Stimulated activated effector memory CD8-positive, alpha-beta T cell treated with anti-CD3 and anti-CD28 coated beads, Interleukin-12 subunit alpha, Interleukin-12 subunit beta, amount 100 ng/mL, for 72 hours (primary cell): ENCODE data around the gene BARD1.
"Not testable (repeated sequence)": the region's sequence is repeated elsewhere in the genome, so short reads cannot be mapped to it uniquely, and the experiment has no call there.

ENCODE experiments used
- ATAC-seq: fragments of 150-1000 bp; cut with Tn5 transposase; 2 replicates; pipeline ENCODE4 v1.10.0; 2021
- DNase-seq, 2 donors: peaks; one replicate each; pipeline ENCODE4 v3.0.0; 2021 to 2022; ENCODE audit warnings: low spot score in 2 of 2
- H3K27ac Mint-ChIP-seq: one replicate; pipeline ENCODE4 v1.8.0; 2022; ENCODE audit warnings: mild to moderate bottlenecking, mixed read lengths
- H3K36me3 Mint-ChIP-seq: one replicate; pipeline ENCODE4 v1.8.0; 2022; ENCODE audit warnings: mild to moderate bottlenecking, mixed read lengths
- H3K4me1 Mint-ChIP-seq: one replicate; pipeline ENCODE4 v1.8.0; 2022; ENCODE audit warnings: mixed read lengths
- H3K4me3 Mint-ChIP-seq: one replicate; pipeline ENCODE4 v1.8.0; 2022; ENCODE audit warnings: mild to moderate bottlenecking, mixed read lengths
- H3K9me3 Mint-ChIP-seq: one replicate; pipeline ENCODE4 v1.8.0; 2022; ENCODE audit warnings: mixed read lengths

Gene BARD1

DNA sequence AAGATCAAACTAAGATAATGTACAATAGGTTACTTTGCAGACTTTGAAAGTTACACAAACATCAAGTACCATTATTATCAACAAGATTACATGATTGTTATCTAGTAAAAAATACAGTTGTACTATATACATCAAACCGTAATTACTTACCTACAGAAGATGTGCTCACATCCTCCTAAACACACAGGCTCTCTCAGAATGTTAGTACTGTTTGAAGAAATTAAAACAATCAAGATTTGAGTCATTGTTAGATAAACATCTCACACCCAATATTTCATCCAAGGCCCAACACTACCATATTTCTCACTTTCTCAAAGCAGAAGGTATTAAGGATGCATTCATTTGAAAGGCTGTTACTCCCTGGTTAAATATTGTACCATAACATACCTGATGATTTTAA is 12.6 kb downstream of the BARD1 start:
- Mint-ChIP-seq H3K4me3 (no peak overlapping the region), H3K36me3 (peaks cover 17% of the 10 kb centered on the region), H3K4me1 (peaks cover 28% of the 10 kb centered on the region), H3K9me3 (no peaks in the 10 kb centered on the region), H3K27ac (no peak overlapping the region)
- DNase-seq, result no peak
- peak; percentile 70 for ATAC-seq

DNA sequence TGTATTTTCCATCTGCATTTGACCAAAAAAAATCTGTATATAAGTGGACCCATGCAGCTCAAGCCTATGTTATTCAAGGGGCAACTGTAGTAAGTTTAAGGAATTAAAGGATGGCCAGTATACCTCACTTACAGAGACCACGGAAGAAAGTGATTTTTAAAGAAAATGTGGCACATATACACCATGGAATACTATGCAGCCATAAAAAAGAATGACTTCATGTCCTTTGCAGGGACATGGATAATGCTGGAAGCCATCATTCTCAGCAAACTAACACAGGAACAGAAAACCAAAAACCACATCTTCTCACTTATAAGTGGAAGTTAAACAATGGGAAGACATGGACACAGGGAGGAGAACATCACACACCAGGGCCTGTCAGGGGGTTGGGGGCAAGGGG is 26.3 kb downstream of the BARD1 start:
- H3K36me3 Mint-ChIP-seq, result peaks cover 54% of the 10 kb centered on the region
- H3K4me1 Mint-ChIP-seq, H3K27ac Mint-ChIP-seq, H3K9me3 Mint-ChIP-seq, ATAC-seq, DNase-seq, H3K4me3 Mint-ChIP-seq: not testable (repeated sequence)

DNA sequence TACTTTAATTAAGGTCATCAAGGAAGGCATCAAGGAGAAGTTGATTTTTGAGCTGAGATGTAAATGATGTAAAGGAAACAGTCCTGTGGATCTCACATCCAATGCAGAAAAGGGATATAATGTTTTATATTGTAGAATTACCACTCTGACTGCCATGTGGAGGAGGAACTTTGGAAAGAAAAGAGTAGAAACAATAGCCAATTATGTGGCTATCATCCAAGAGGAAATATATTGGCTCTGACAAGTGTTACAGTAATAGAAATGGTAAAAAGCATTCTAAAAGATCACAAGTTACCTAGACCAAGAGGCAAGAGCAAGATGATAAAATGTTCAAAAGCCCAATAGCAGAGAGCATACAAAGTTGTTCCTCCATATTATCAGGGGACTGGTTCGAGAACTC is 26.8 kb downstream of the BARD1 start:
- Mint-ChIP-seq H3K27ac (no peak overlapping the region), H3K9me3 (peaks cover 2% of the 10 kb centered on the region), H3K4me1 (no peaks in the 10 kb centered on the region), H3K36me3 (peaks cover 54% of the 10 kb centered on the region), H3K4me3 (no peak overlapping the region)
- no peak for DNase-seq
- ATAC-seq, result no peak

GRCh38 chr2:214781226-214781625 is 28.3 kb downstream of the BARD1 start:
- no peaks in the 10 kb centered on the region for H3K4me1 Mint-ChIP-seq
- peaks cover 2% of the 10 kb centered on the region for H3K9me3 Mint-ChIP-seq
- H3K4me3 Mint-ChIP-seq, result no peak overlapping the region
- peaks cover 54% of the 10 kb centered on the region for H3K36me3 Mint-ChIP-seq
- ATAC-seq, result no peak
- DNase-seq, result no peak
- no peak overlapping the region for H3K27ac Mint-ChIP-seq

- no peak for DNase-seq
- Mint-ChIP-seq H3K4me1 (no peaks in the 10 kb centered on the region), H3K4me3 (no peak overlapping the region), H3K36me3 (peaks cover 33% of the 10 kb centered on the region), H3K27ac (no peak overlapping the region), H3K9me3 (no peaks in the 10 kb centered on the region)
- ATAC-seq, result no peak
These were observed 33.5 kb downstream of the BARD1 start for GRCh38 chr2:214775971-214776370.

DNA sequence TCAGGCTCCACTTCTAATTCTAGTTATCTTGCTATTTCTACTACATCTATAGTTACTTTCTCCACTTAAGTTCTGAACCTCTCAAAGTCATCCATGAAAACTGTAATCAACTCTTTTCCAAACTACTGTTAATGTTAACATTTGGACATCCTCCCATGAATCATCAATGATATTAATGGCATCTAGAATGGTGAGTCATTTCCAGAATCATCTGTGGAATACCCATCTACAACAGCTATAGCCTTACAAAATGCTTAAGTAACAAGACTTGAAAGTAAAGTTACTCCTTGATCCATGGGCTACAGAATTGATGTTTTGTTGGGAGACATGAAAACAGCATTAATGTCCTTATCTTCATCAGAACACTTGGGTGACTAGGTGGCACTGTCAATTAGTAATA is 35.4 kb downstream of the BARD1 start:
- Mint-ChIP-seq H3K36me3 (peaks cover 15% of the 10 kb centered on the region), H3K27ac (no peak overlapping the region), H3K4me3 (no peak overlapping the region), H3K9me3 (no peaks in the 10 kb centered on the region), H3K4me1 (no peaks in the 10 kb centered on the region)
- DNase-seq (no peak), ATAC-seq (no peak)

DNA sequence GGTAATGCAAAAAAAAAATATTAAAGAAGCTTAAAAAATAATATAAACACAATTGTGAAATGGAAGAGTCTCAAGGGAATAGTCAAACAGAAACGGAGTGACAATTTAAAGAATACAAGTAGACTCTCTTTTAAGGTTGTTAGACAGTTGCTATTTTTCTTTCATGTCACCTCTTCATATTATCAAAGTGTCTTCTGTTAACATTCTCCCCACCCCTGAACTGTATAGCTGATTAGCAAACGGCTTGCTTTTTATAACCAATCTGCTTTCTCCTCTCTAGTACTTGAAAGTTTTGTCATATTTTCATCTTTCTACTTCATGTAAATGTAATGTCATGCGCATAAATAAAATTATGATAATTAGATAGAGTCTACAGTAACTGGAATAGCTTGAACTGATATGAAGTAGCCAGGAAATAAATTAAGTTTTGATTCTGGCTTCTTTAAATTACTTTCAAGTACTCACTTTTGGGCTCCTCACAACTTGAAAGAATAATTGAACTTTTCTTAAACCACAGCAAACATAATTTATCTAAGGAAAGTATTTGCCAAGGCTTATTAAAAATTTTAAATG is 37.0 kb downstream of the BARD1 start:
- Mint-ChIP-seq H3K27ac (no peak overlapping the region), H3K36me3 (peaks cover 14% of the 10 kb centered on the region), H3K4me3 (no peak overlapping the region), H3K4me1 (no peaks in the 10 kb centered on the region), H3K9me3 (no peaks in the 10 kb centered on the region)
- ATAC-seq (no peak), DNase-seq (no peak)

DNA sequence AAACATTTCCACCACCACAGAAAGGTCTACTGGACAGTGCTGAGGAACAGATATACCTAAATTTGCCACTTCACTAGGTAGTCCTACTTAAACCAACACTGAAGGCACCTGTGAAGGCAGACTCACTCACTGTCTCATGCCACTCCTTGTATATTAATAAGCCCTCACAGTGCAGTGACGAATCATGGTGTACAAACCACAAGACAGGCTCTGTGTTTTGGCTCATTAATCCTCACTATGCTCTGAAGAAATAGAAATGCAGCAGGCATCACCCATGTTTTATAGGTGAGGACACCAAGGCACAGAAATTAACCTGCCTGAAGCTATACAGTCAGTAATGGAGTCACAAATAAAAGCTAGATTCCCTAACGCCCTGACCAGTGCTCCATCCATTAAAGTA is 44.3 kb downstream of the BARD1 start:
- Mint-ChIP-seq H3K4me1 (no peaks in the 10 kb centered on the region), H3K4me3 (no peak overlapping the region), H3K27ac (no peak overlapping the region), H3K9me3 (no peaks in the 10 kb centered on the region), H3K36me3 (peaks cover 39% of the 10 kb centered on the region)
- DNase-seq (no peak), ATAC-seq (no peak)

DNA sequence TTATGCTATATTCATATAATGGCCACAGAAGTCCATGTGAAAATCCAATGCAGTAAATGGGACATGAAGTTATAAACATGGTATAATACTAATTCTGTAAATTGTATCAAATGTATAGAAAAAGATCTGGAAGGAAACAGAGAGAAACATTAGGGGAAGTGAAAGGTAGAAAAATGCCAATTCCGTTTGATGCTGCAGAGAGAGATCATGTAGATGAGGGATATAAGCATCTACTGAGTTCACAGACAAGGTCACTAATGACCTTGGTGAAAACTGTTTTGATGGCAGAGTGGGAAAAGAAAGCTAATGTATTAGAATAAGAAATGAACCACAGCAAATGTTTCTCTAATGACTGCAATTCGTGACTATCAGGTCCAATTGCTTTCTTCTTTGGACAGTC is 56.0 kb downstream of the BARD1 start:
- Mint-ChIP-seq H3K27ac (no peak overlapping the region), H3K36me3 (peaks cover 58% of the 10 kb centered on the region), H3K4me1 (peaks cover 19% of the 10 kb centered on the region), H3K4me3 (no peak overlapping the region), H3K9me3 (no peaks in the 10 kb centered on the region)
- DNase-seq, result no peak
- ATAC-seq, result no peak

GRCh38 chr2:214750529-214750928 is 59.0 kb downstream of the BARD1 start:
- DNase-seq (no peak), ATAC-seq (peak; percentile 72)
- Mint-ChIP-seq H3K27ac (peak overlapping the region; percentile 58), H3K9me3 (no peaks in the 10 kb centered on the region), H3K4me3 (no peak overlapping the region), H3K36me3 (peaks cover 51% of the 10 kb centered on the region), H3K4me1 (peaks cover 19% of the 10 kb centered on the region)

DNA sequence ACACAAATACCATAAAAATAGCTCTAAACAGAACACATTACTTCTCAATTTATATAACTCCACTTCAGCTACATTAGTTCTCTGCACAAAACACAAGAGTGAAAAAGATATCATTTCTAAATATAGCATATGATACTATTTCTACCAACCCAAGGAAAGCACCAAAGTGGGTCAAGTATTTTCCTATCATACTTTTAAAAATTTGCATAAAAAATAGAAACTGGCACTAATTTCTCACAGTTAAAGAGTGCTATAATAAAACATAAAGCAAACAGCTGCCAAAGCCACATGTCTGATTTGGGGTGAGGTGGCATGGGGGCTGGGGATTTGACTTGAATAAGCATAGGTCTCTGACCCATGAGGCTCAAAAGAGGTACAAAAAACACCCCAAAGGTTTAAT is 61.5 kb downstream of the BARD1 start:
- ATAC-seq (no peak), DNase-seq (no peak)
- no peaks in the 10 kb centered on the region for H3K9me3 Mint-ChIP-seq
- H3K36me3 Mint-ChIP-seq, result peaks cover 58% of the 10 kb centered on the region
- H3K27ac Mint-ChIP-seq, result no peak overlapping the region
- peaks cover 19% of the 10 kb centered on the region for H3K4me1 Mint-ChIP-seq
- no peak overlapping the region for H3K4me3 Mint-ChIP-seq

DNA sequence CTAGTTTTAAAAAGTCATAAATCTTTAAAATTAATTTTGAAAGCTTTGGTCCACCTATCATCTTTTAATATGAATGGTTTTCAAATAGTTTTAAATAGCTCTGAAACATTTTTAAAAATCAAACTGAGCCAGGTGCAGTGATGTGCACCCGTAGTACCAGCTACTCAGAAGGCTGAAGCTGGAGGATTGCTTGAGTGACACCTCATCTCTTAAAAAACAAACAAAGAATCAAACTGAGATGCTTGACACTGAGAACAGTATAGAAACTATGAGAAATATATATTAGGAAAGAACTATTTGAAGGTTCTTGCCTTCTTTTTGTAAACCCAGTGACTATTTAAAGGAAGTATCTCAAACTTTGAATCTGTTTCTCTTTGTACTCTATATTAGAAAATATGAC is 67.4 kb downstream of the BARD1 start:
- Mint-ChIP-seq H3K9me3 (no peaks in the 10 kb centered on the region), H3K27ac (no peak overlapping the region)
- DNase-seq, result no peak

DNA sequence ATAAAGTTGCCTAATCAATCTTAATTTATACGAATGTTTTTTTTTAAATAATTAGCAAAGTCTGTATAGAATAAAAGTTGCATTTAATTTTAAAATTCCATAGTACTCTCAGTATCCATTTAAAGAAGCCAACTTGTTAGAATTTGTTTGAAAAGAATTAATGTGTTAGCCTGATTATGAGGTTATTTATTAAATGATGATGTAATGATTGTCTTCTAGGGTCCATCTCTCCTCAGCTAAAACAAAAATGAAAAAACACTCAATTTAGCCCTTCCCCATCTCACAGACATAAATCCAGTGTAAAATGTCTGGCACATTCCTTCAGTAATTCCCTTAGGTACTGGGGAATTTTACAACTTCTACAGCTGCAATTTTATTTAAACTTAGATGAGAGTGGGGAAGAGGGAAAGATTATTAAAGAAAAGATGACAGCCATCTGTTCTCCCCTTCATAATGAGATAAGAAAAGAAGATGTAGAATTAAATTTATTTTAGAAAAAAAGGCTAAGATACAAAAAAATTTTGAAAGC is 68.6 kb downstream of the BARD1 start:
- Mint-ChIP-seq H3K4me3 (no peak overlapping the region), H3K36me3 (peaks cover 44% of the 10 kb centered on the region), H3K4me1 (peaks cover 7% of the 10 kb centered on the region), H3K9me3 (no peaks in the 10 kb centered on the region), H3K27ac (no peak overlapping the region)
- no peak for ATAC-seq
- no peak for DNase-seq

More for the DNA sequence above, 67.4 kb downstream of the BARD1 start:
- H3K4me3 Mint-ChIP-seq, result no peak overlapping the region
- H3K4me1 Mint-ChIP-seq, result peaks cover 5% of the 10 kb centered on the region
- peaks cover 51% of the 10 kb centered on the region for H3K36me3 Mint-ChIP-seq
- no peak for ATAC-seq

DNA sequence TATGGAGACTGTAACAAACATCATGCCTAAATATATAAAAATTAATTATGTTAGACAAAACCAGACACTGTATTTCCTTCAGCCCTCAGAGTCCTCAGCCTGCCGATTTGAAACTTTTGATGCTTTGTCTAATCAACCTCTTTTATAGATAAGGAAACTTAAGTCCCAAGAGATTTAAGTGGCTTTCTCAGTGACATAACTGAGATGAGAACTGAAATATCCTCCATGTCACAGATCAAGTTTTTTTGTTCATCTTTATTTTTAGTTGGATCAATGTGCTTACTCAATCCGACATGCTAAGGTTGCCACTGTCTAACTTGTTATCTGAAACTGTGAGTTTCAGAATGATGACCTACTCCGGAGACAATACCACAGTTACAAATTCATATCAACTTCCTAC is 72.3 kb downstream of the BARD1 start:
- ATAC-seq (peak; percentile 99), DNase-seq (no peak)
- Mint-ChIP-seq H3K9me3 (no peaks in the 10 kb centered on the region), H3K4me3 (no peak overlapping the region), H3K36me3 (peaks cover 26% of the 10 kb centered on the region), H3K4me1 (peaks cover 7% of the 10 kb centered on the region), H3K27ac (no peak overlapping the region)

GRCh38 chr2:214730800-214731407 is 78.6 kb downstream of the BARD1 start:
- ATAC-seq, result peak; percentile 55

GRCh38 chr2:214730248-214730647 is 79.2 kb downstream of the BARD1 start:
- no peak for DNase-seq
- peaks cover 56% of the 10 kb centered on the region for H3K36me3 Mint-ChIP-seq
- H3K4me3 Mint-ChIP-seq, result no peak overlapping the region
- no peak for ATAC-seq
- H3K27ac Mint-ChIP-seq, result no peak overlapping the region
- H3K4me1 Mint-ChIP-seq, result no peaks in the 10 kb centered on the region
- H3K9me3 Mint-ChIP-seq, result no peaks in the 10 kb centered on the region

More at GRCh38 chr2:214730800-214731407, 78.6 kb downstream of the BARD1 start:
- Mint-ChIP-seq H3K4me1 (no peaks in the 10 kb centered on the region), H3K27ac (no peak overlapping the region), H3K36me3 (peaks cover 52% of the 10 kb centered on the region), H3K4me3 (no peak overlapping the region), H3K9me3 (no peaks in the 10 kb centered on the region)
- no peak for DNase-seq
